PC-3 (cell line): Measurements from ENCODE around the gene CA10. TPM values are rescaled to one million over a fixed set of nuclear protein-coding genes. Genes with fewer than 3 reads are reported as not detected.

ENCODE experiments used
- ATAC-seq: fragments of 200-7000 bp; cut with Tn5 transposase; 2 replicates; pipeline ENCODE4 v1.9.1; 2020; ENCODE audit warnings: mild to moderate bottlenecking, moderate library complexity
- BruUV-seq: library from RNA; stranded (reverse); fragments of 400-500 nt; replicated peaks from 2 replicates; lab custom pipeline; 2021; lab: Mats Ljungman, UMichigan
- CTCF ChIA-PET: fragments of 300-600 bp; sonication (Branson Sonifier 250); formaldehyde crosslinking; loops from one replicate; lab custom pipeline; 2022; ENCODE audit warnings: antibody characterized with exemption; lab: Charles Lee
- POLR2A ChIA-PET: fragments of 300-600 bp; sonication (Branson Sonifier 250); formaldehyde crosslinking; loops from one replicate; lab custom pipeline; 2022; ENCODE audit warnings: antibody characterized with exemption; ENCODE audit not compliant: unreplicated experiment; lab: Charles Lee
- DNase-seq: peaks from one replicate; pipeline ENCODE4 v3.0.0-alpha.2; 2015
- H2AFZ ChIP-seq: fragments of 300-600 bp; sonication (generic); 2 replicates; pipeline ENCODE4 v1.6.0; 2016; ENCODE audit warnings: antibody characterized with exemption, low read length
- H3F3A ChIP-seq: fragments of 300-600 bp; sonication (generic); one replicate; pipeline ENCODE4 v1.6.0; 2017; ENCODE audit warnings: antibody characterized with exemption, low read length, control low read depth, mild to moderate bottlenecking; ENCODE audit not compliant: unreplicated experiment
- H3K27ac ChIP-seq: fragments of 300-600 bp; sonication (generic); 2 replicates; pipeline ENCODE4 v1.5.1; 2016; ENCODE audit warnings: mild to moderate bottlenecking, low read length
- H3K27me3 ChIP-seq: fragments of 300-600 bp; sonication (generic); 2 replicates; pipeline ENCODE4 v1.6.1; 2016; ENCODE audit warnings: low read length, mixed read lengths
- H3K36me3 ChIP-seq: fragments of 300-600 bp; sonication (generic); 2 replicates; pipeline ENCODE4 v1.6.1; 2016; ENCODE audit warnings: low read depth, mixed run types, low read length, mixed read lengths
- H3K4me1 ChIP-seq: fragments of 300-600 bp; sonication (generic); 2 replicates; pipeline ENCODE4 v1.5.1; 2016; ENCODE audit warnings: low read length; ENCODE audit not compliant: insufficient read depth
- H3K4me2 ChIP-seq: fragments of 300-600 bp; sonication (generic); 2 replicates; pipeline ENCODE4 v1.6.0; 2016; ENCODE audit warnings: low read length
- H3K4me3 ChIP-seq: fragments of 300-600 bp; sonication (generic); 2 replicates; pipeline ENCODE4 v1.5.1; 2016; ENCODE audit warnings: mild to moderate bottlenecking, low read length, mixed read lengths
- H3K79me2 ChIP-seq: fragments of 300-600 bp; sonication (generic); 2 replicates; pipeline ENCODE4 v1.6.1; 2017; ENCODE audit warnings: low read length, mixed read lengths
- H3K9ac ChIP-seq: fragments of 300-600 bp; sonication (generic); 2 replicates; pipeline ENCODE4 v1.6.0; 2016; ENCODE audit warnings: mild to moderate bottlenecking, low read length
- H3K9me2 ChIP-seq: fragments of 300-600 bp; sonication (generic); replicated peaks from 2 replicates; pipeline ENCODE4 v1.6.1; 2016; ENCODE audit warnings: mixed run types, low read length, mixed read lengths
- H3K9me3 ChIP-seq: fragments of 300-600 bp; sonication (generic); 2 replicates; pipeline ENCODE4 v1.6.1; 2016; ENCODE audit warnings: low read length, mixed read lengths
- H4K20me1 ChIP-seq: fragments of 300-600 bp; sonication (generic); 2 replicates; pipeline ENCODE4 v1.6.1; 2016; ENCODE audit warnings: low read length, mixed read lengths
- EZH2 ChIP-seq: fragments of 300-600 bp; sonication (generic); IDR thresholded peaks from one replicate; pipeline ENCODE4 v1.6.1; 2017; ENCODE audit warnings: antibody characterized with exemption, mild to moderate bottlenecking, low read length; ENCODE audit not compliant: unreplicated experiment
- EZH2phosphoT487 ChIP-seq: fragments of 300-600 bp; sonication (generic); IDR thresholded peaks from 2 replicates; pipeline ENCODE4 v1.6.1; 2018; ENCODE audit warnings: mild to moderate bottlenecking, antibody characterized with exemption, low read length, borderline replicate concordance
- intact Hi-C: fragments of 100-400 bp; cut with micrococcal nuclease; formaldehyde crosslinking; loops from 2 replicates; pipeline ENCODE4 v1.9.0; 2023
- total RNA-seq: library from RNA; depleted of rRNA; stranded (reverse); fragments of >200 nt; gene quantifications from 2 replicates; pipeline ENCODE4 v1.2.3, GENCODE V29; 2014
- TF ChIP-seq, protein P1 (sequence below): fragments of 300-600 bp; sonication (generic); conservative IDR thresholded peaks from 2 replicates; pipeline ENCODE4 v1.5.1; 2017; ENCODE audit warnings: antibody characterized with exemption, low read depth, mild to moderate bottlenecking, low read length

The CA10 gene
- total RNA-seq, 1 experiment from 2014 or later = not detected

DNA sequence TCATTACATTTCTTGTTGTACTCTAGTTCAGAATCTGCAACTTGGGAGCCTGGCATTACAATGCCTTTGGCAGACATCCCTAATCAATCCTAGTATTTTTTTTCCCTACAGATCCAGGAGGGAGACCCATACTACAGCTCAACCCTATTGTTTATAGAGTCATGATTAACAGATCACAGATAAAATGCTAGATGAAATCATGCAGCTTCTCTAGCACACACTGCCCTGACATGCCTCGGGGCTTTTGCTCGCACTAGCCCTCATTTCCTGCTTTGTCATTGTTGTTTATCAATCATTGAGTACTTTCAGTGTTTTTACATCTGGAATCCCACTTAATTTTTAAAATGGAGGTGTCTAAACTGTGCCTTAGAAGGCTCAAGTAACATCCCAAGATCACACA, 412.5 kb downstream of the CA10 start:
- DNase-seq = peak; percentile 68
- ChIA-PET CTCF (no interaction called here), POLR2A (no interaction called here)
- TF ChIP-seq, protein P1, sequence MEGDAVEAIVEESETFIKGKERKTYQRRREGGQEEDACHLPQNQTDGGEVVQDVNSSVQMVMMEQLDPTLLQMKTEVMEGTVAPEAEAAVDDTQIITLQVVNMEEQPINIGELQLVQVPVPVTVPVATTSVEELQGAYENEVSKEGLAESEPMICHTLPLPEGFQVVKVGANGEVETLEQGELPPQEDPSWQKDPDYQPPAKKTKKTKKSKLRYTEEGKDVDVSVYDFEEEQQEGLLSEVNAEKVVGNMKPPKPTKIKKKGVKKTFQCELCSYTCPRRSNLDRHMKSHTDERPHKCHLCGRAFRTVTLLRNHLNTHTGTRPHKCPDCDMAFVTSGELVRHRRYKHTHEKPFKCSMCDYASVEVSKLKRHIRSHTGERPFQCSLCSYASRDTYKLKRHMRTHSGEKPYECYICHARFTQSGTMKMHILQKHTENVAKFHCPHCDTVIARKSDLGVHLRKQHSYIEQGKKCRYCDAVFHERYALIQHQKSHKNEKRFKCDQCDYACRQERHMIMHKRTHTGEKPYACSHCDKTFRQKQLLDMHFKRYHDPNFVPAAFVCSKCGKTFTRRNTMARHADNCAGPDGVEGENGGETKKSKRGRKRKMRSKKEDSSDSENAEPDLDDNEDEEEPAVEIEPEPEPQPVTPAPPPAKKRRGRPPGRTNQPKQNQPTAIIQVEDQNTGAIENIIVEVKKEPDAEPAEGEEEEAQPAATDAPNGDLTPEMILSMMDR = no peak
- TF ChIP-seq EZH2 (no peak), EZH2phosphoT487 (no peak)
- no peak overlapping the region for H3K9ac ChIP-seq
- no peak overlapping the region for H3K4me3 ChIP-seq
- no peak overlapping the region for H3K4me2 ChIP-seq
- no peaks in the 10 kb centered on the region for H3K79me2 ChIP-seq
- no peaks in the 10 kb centered on the region for H3K9me2 ChIP-seq
- ATAC-seq = no peak
- H4K20me1 ChIP-seq = no peaks in the 10 kb centered on the region
- peaks cover 12% of the 10 kb centered on the region; the same call in 1 of the 2 replicates for H3K4me1 ChIP-seq
- no TSS peak for BruUV-seq
- H3K27me3 ChIP-seq = no peaks in the 10 kb centered on the region
- no peaks in the 10 kb centered on the region for H3K9me3 ChIP-seq
- 0 out of 2 replicates have a peak overlapping the region, but pooled peaks have one; percentile 10 for H2AFZ ChIP-seq
- no peaks in the 10 kb centered on the region for H3K36me3 ChIP-seq
- intact Hi-C loops = no loop called here
- H3K27ac ChIP-seq = no peak overlapping the region
- no peaks in the 10 kb centered on the region for H3F3A ChIP-seq

DNA sequence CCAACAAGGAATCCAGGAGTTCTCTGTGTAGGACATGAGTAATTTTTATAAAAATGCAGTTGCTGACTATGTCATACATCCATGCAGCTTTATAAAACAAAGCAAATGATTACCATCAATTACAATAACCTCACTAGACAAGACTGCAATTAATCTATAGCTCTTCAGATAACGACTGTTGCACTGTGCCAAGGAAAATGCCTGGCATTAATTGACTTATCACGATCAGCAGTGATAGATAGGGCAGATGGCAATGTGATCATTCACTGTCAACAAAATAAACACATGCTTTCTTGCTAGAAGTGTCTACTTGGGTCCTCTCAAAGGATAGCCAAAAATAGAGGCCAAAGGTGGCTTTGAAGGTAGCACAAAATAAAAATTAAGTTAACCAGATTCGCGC, 415.0 kb downstream of the CA10 start:
- no peaks in the 10 kb centered on the region for H3K9me2 ChIP-seq
- intact Hi-C loops = no loop called here
- no peaks in the 10 kb centered on the region for H3F3A ChIP-seq
- no peaks in the 10 kb centered on the region for H3K9me3 ChIP-seq
- H3K79me2 ChIP-seq = no peaks in the 10 kb centered on the region
- H3K4me3 ChIP-seq = no peak overlapping the region
- H3K4me1 ChIP-seq = peaks cover 13% of the 10 kb centered on the region; the same call in 1 of the 2 replicates
- no peaks in the 10 kb centered on the region for H4K20me1 ChIP-seq
- H3K9ac ChIP-seq = no peak overlapping the region
- no peak overlapping the region for H3K4me2 ChIP-seq
- no peaks in the 10 kb centered on the region for H3K36me3 ChIP-seq
- no peak for ATAC-seq
- CTCF ChIA-PET = no interaction called here
- no peak for DNase-seq
- no TSS peak for BruUV-seq
- no peak overlapping the region for H3K27ac ChIP-seq
- H3K27me3 ChIP-seq = no peaks in the 10 kb centered on the region
- POLR2A ChIA-PET = no interaction called here
- H2AFZ ChIP-seq = no peak overlapping the region
- no peak for TF ChIP-seq EZH2phosphoT487
- TF ChIP-seq, protein P1 = no peak
- no peak for TF ChIP-seq EZH2

DNA sequence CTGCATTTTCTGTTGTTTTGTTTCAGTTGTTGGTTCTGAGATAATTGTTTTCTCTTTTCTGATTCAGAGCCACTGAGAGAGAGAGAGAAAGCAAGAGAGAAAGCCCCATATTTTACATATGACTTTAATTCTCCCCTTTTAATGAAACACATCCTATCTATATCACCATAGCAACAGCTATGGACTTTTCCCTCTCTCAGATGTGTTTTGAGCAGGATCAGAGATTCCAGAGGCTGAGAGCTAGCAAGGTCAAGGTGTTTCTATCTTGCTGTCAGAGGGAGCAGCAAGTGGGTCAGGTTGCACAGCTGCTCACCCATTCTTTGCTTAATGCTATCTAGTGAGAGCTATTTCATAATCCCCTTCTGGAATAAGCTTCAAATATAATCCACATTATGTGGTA, 415.9 kb downstream of the CA10 start:
- ChIA-PET CTCF (no interaction called here), POLR2A (no interaction called here)
- Histone ChIP-seq H3K27ac (no peak overlapping the region), H3K9me2 (no peaks in the 10 kb centered on the region), H3K9ac (no peak overlapping the region), H3K79me2 (no peaks in the 10 kb centered on the region), H3F3A (no peaks in the 10 kb centered on the region), H3K36me3 (no peaks in the 10 kb centered on the region), H3K4me2 (no peak overlapping the region), H3K4me1 (peaks cover 13% of the 10 kb centered on the region; the same call in 1 of the 2 replicates), H3K27me3 (no peaks in the 10 kb centered on the region), H2AFZ (no peak overlapping the region), H4K20me1 (no peaks in the 10 kb centered on the region), H3K9me3 (no peaks in the 10 kb centered on the region), H3K4me3 (no peak overlapping the region)
- TF ChIP-seq EZH2 (no peak), EZH2phosphoT487 (no peak)
- TF ChIP-seq, protein P1 = no peak
- DNase-seq = no peak
- BruUV-seq = no TSS peak
- no peak for ATAC-seq
- intact Hi-C loops = no loop called here
